ENCODE results near the gene PRLR. TPM values are rescaled to one million over a fixed set of nuclear protein-coding genes. Genes with fewer than 3 reads are reported as not detected.

PRLR gene
- total and polyA plus RNA-seq, 2 of the 13 experiments (the other 11 are each of a cell fraction or from before 2014, with no cell fraction given), result 12.2 to 13.3 TPM

- TF ChIP-seq ZNF350 (CRISPR knock-in tag; IDR thresholded peaks at IDR 0.05; ENCODE audit: borderline replicate concordance, low read depth), result no peak
Observed at GRCh38 chr5:35066260-35066795, 164.0 kb downstream of the PRLR start (continued).

- Histone ChIP-seq H3K27me3 (ENCODE audit: control insufficient read depth in 1 of 2, insufficient read depth in 2 of 2, low read length in 2 of 2) (no peaks in the 10 kb centered on the region), H4K20me1 (ENCODE audit: insufficient read depth, low read length) (no peaks in the 10 kb centered on the region), H3K4me2 (ENCODE audit: low read depth, low read length) (no peak overlapping the region), H3K79me2 (ENCODE audit: insufficient read depth, low read length) (no peaks in the 10 kb centered on the region), H3K27ac (ENCODE audit: extremely low read length, insufficient read depth, low read length) (no peak overlapping the region), H2AFZ (ENCODE audit: low read length) (no peak overlapping the region), H3K4me1 (ENCODE audit: insufficient read depth, low read length) (no peaks in the 10 kb centered on the region), H3K9ac (ENCODE audit: insufficient read depth, low read depth, low read length) (no peak overlapping the region), H3K9me3 (ENCODE audit: low read length) (no peaks in the 10 kb centered on the region), H3K4me3 (replicated peaks in 1 of 3; ENCODE audit: insufficient read depth in 1 of 3, low read depth in 2 of 3, low read length in 3 of 3) (no peak overlapping the region), H3K36me3 (replicated peaks in 1 of 2; ENCODE audit: control insufficient read depth in 1 of 2, insufficient read depth in 2 of 2, low read length in 2 of 2) (peaks cover 0 to 11% of the 10 kb centered on the region in 2 experiments; a peak in 1 of 5 replicates)
- ATAC-seq (no peak), DNase-seq (ENCODE audit: low spot score) (no peak), FAIRE-seq (no peak)
- POLR2A ChIA-PET, result no interaction called here
- intact Hi-C loops (cut with micrococcal nuclease; ENCODE audit: unreplicated experiment) (no loop called here), in situ Hi-C loops (cut with HindIII; ENCODE audit: extremely low pct_ligation_motif_present, low pct_unique_long_range_greater_than_20kb) (no loop called here)
- BruUV-seq (replicated peaks), result no TSS peak
- no peak for TF ChIP-seq ZNF18 (CRISPR knock-in tag; IDR thresholded peaks at IDR 0.05; ENCODE audit: insufficient replicate concordance)
- no peak for TF ChIP-seq EZH2 (conservative IDR thresholded peaks at IDR 0.05; ENCODE audit: low read depth, low read length)
- no peak for TF ChIP-seq SKI (IDR thresholded peaks at IDR 0.05; ENCODE audit: partially characterized antibody)
- no peak for TF ChIP-seq IKZF1 (IDR thresholded peaks at IDR 0.05)
- no peak for TF ChIP-seq ZSCAN20 (CRISPR knock-in tag; IDR thresholded peaks at IDR 0.05; ENCODE audit: borderline replicate concordance)
- no peak for TF ChIP-seq FLYWCH1 (CRISPR knock-in tag; IDR thresholded peaks at IDR 0.05)
- no peak for TF ChIP-seq MTF1 (CRISPR knock-in tag; IDR thresholded peaks at IDR 0.05)
- no peak for TF ChIP-seq ZNF670 (CRISPR knock-in tag; IDR thresholded peaks at IDR 0.05; ENCODE audit: borderline replicate concordance)
- TF ChIP-seq ZHX1 (CRISPR knock-in tag; IDR thresholded peaks at IDR 0.05; ENCODE audit: low read depth), result no peak
- TF ChIP-seq EHMT2 (IDR thresholded peaks at IDR 0.05; ENCODE audit: borderline replicate concordance, low read depth, low read length), result no peak
- no peak for TF ChIP-seq KAT8 (CRISPR knock-in tag; IDR thresholded peaks at IDR 0.05)
- no peak for TF ChIP-seq THYN1 (CRISPR knock-in tag; IDR thresholded peaks at IDR 0.05; ENCODE audit: borderline replicate concordance, low read depth)
- TF ChIP-seq ATAD3A (CRISPR knock-in tag; IDR thresholded peaks at IDR 0.05), result no peak
- TF ChIP-seq FOXA1 (IDR thresholded peaks at IDR 0.05), result no peak
- no peak for TF ChIP-seq FOXA1 (CRISPR knock-in tag; IDR thresholded peaks at IDR 0.05)
- no peak for TF ChIP-seq ZNF775 (CRISPR knock-in tag; IDR thresholded peaks at IDR 0.05; ENCODE audit: borderline replicate concordance)
- TF ChIP-seq MXI1 (IDR thresholded peaks at IDR 0.05; ENCODE audit: borderline replicate concordance, low read depth, low read length), result no peak
- TF ChIP-seq FOSL2 (CRISPR knock-in tag; IDR thresholded peaks at IDR 0.05), result no peak
- no peak for TF ChIP-seq AGO1 (IDR thresholded peaks at IDR 0.05; ENCODE audit: low read depth, low read length, poor library complexity, severe bottlenecking)
- 90% methylated on average over 4 of the region's 4 CpGs for WGBS (ENCODE audit: low lambda C conversion rate)
- CTCF ChIA-PET (ENCODE audit: low intra/inter-chr PET ratio, low total read pairs), result no interaction called here
Observed at GRCh38 chr5:35063414-35063813, 166.9 kb downstream of the PRLR start.
